Smooth muscle cell (in vitro differentiated cells): ENCODE data around the gene SLC12A9. TPM values are rescaled to one million over a fixed set of nuclear protein-coding genes. Genes with fewer than 3 reads are reported as not detected.

Experiments used
- DNase-seq: peaks from one replicate; lab custom pipeline; 2025; ENCODE audit not compliant: unreplicated experiment; lab: John Stamatoyannopoulos, UW
- H2AFZ ChIP-seq: fragments of 200-600 bp; sonication (generic); 2 replicates; pipeline ENCODE4 v1.6.0; 2016; ENCODE audit warnings: antibody characterized with exemption, low read depth, mild to moderate bottlenecking
- H3F3A ChIP-seq: fragments of 200-600 bp; sonication (generic); 2 replicates; pipeline ENCODE4 v1.6.0; 2017; ENCODE audit warnings: antibody characterized with exemption, low read depth
- H3K27ac ChIP-seq: fragments of 200-600 bp; sonication (generic); 2 replicates; pipeline ENCODE4 v1.5.1; 2016; ENCODE audit warnings: low read depth, mild to moderate bottlenecking
- H3K27me3 ChIP-seq: fragments of 200-600 bp; sonication (generic); 2 replicates; pipeline ENCODE4 v1.6.1; 2016; ENCODE audit warnings: low read depth, mild to moderate bottlenecking
- H3K36me3 ChIP-seq: fragments of 200-600 bp; sonication (generic); 2 replicates; pipeline ENCODE4 v1.5.1; 2016; ENCODE audit warnings: low read depth
- H3K4me1 ChIP-seq: fragments of 200-600 bp; sonication (generic); 2 replicates; pipeline ENCODE4 v1.5.1; 2016; ENCODE audit warnings: low read depth
- H3K4me2 ChIP-seq: fragments of 200-600 bp; sonication (generic); 2 replicates; pipeline ENCODE4 v1.6.0; 2016; ENCODE audit warnings: mild to moderate bottlenecking
- H3K4me3 ChIP-seq: fragments of 200-600 bp; sonication (generic); 2 replicates; pipeline ENCODE4 v1.5.1; 2016; ENCODE audit warnings: mild to moderate bottlenecking
- H3K79me2 ChIP-seq: fragments of 200-600 bp; sonication (generic); 2 replicates; pipeline ENCODE4 v1.6.0; 2016; ENCODE audit warnings: low read depth, mild to moderate bottlenecking
- H3K9ac ChIP-seq: fragments of 200-600 bp; sonication (generic); 2 replicates; pipeline ENCODE4 v1.6.0; 2016; ENCODE audit warnings: low read depth
- H3K9me3 ChIP-seq: fragments of 200-600 bp; sonication (generic); replicated peaks from 2 replicates; pipeline ENCODE4 v1.5.1; 2016; ENCODE audit warnings: low read depth
- H4K20me1 ChIP-seq: fragments of 200-600 bp; sonication (generic); 2 replicates; pipeline ENCODE4 v1.6.0; 2016; ENCODE audit warnings: low read depth
- WGBS: methylation state at CpG from one replicate; pipeline ENCODE4 v1.1.7; 2016; ENCODE audit warnings: low lambda C conversion rate; 5-methylcytosine and 5-hydroxymethylcytosine counted together
- polyA plus RNA-seq: library from polyadenylated mRNA; unstranded; fragments of >200 nt; fragmentation: Nextera tagmentation; extraction: Ambion mirVana; gene quantifications from 2 replicates; pipeline ENCODE4 v1.2.1, GENCODE V29; 2016
- total RNA-seq: library from RNA; depleted of rRNA; stranded (reverse); fragments of >200 nt; gene quantifications from 2 replicates; pipeline ENCODE4 v1.2.3, GENCODE V29; 2014
- TF ChIP-seq, protein P1 (sequence below): fragments of 200-600 bp; sonication (generic); IDR thresholded peaks from 2 replicates; pipeline ENCODE4 v1.5.1; 2017; ENCODE audit warnings: borderline replicate concordance, mild to moderate bottlenecking, antibody characterized with exemption; ENCODE audit not compliant: insufficient read depth, poor library complexity, severe bottlenecking

The SLC12A9 gene
- total and polyA plus RNA-seq, 2 experiments from 2014 or later = 8.9 to 12.1 TPM

DNA sequence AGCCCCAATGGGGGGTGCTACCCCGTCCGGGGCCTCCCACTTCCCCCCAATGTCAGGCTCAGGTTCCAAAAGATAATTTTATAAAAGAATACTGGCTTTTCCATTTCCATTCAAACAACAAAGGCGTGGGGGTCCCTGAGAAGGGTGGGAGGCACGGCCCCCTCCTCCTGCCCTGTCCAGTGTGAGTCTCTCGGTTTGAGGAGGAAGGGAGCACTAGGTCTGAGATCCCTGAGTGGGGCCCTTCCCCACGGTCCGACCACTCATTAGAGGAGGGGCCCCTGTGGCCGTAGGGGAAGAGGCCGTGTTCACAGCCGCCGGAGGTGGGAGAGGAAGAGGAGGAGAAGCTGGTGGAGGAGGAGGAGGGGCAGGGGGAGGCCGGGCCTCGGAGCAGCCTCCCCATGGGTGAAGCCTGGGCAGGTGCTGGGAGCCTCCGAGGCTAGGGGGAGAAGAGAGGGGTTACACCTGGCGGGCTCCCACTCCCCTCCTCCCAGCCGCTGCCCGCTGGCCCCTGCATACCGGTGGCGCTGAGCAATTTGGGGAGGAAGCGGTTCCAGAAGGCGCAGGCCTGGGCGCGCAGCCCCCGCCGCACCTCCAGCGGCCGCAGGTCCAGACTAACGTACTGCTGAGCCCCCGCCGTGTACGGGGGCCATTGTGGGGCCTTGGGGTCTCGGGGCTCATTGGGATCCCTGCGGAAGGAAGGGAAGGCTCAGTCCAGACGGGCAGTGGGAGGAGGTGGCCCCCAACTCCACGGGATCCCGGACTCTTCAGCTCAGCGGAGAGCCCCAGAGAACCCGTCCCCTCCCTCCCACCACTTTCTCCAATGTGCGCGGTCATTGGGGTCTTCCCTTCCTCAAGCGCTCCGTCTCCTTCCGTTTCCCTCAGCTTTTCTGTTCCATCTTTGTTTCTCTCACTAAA is 38.4 kb downstream of the SLC12A9 start:
- Histone ChIP-seq H3K9ac (peak overlapping the region; percentile 47), H3K4me3 (peak overlapping the region; percentile 64), H3K4me2 (peak overlapping the region; percentile 99), H3K36me3 (no peaks in the 10 kb centered on the region), H2AFZ (peak overlapping the region; percentile 26), H3K4me1 (peaks cover 41% of the 10 kb centered on the region), H3K79me2 (peaks cover 21% of the 10 kb centered on the region), H4K20me1 (peaks cover 9% of the 10 kb centered on the region), H3F3A (peaks cover 25% of the 10 kb centered on the region), H3K27me3 (peaks cover 6% of the 10 kb centered on the region), H3K27ac (peak overlapping the region; percentile 88), H3K9me3 (no peaks in the 10 kb centered on the region)
- WGBS = 18% methylated on average over 24 of the region's 43 CpGs
- TF ChIP-seq, protein P1, sequence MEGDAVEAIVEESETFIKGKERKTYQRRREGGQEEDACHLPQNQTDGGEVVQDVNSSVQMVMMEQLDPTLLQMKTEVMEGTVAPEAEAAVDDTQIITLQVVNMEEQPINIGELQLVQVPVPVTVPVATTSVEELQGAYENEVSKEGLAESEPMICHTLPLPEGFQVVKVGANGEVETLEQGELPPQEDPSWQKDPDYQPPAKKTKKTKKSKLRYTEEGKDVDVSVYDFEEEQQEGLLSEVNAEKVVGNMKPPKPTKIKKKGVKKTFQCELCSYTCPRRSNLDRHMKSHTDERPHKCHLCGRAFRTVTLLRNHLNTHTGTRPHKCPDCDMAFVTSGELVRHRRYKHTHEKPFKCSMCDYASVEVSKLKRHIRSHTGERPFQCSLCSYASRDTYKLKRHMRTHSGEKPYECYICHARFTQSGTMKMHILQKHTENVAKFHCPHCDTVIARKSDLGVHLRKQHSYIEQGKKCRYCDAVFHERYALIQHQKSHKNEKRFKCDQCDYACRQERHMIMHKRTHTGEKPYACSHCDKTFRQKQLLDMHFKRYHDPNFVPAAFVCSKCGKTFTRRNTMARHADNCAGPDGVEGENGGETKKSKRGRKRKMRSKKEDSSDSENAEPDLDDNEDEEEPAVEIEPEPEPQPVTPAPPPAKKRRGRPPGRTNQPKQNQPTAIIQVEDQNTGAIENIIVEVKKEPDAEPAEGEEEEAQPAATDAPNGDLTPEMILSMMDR = no peak
- DNase-seq = no peak

DNA sequence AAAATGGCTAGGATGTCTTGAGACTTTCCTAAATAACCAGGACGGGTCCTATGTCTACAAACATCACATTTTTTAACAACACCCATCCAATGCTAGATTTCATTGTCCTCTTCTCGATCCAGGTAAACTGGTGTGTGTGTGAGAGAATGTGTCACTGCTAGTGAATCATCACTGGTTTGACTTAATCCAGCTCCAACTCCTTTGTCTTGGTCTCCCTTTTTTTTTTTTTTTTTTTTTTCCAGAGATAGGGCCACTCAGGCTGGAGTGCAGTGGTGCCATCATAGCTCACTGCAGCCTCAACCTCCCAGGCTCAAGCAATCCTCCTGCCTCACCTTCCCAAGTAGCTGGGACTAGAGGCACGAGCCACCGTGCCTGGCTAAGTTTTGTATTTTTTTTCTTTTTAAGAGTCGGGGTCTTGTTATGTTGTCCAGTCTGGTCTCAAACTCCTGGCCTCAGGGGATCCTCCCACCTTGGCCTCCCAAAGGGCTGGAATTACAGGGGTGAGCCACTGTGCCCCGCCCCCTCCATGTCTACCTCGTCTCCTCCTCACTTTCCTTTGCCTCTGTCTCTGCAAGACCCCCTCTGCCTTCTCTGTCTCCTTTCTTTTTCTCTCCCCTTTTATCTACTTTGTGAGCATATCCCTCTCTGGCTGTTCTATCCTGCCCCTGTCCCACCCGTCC is 39.2 kb downstream of the SLC12A9 start:
- H3K27ac ChIP-seq = peak overlapping the region; percentile 88
- peak overlapping the region; percentile 99 for H3K4me2 ChIP-seq
- H4K20me1 ChIP-seq = peaks cover 9% of the 10 kb centered on the region
- no peak for DNase-seq
- H3K4me3 ChIP-seq = peak overlapping the region; percentile 64
- peaks cover 19% of the 10 kb centered on the region for H3F3A ChIP-seq
- peaks cover 41% of the 10 kb centered on the region for H3K4me1 ChIP-seq
- peaks cover 14% of the 10 kb centered on the region for H3K27me3 ChIP-seq
- H3K36me3 ChIP-seq = no peaks in the 10 kb centered on the region
- no peak overlapping the region for H3K9ac ChIP-seq
- TF ChIP-seq, protein P1 = no peak
- peaks cover 21% of the 10 kb centered on the region for H3K79me2 ChIP-seq
- WGBS = 80% methylated on average over 8 of the region's 8 CpGs
- H3K9me3 ChIP-seq = no peaks in the 10 kb centered on the region
- no peak overlapping the region for H2AFZ ChIP-seq

DNA sequence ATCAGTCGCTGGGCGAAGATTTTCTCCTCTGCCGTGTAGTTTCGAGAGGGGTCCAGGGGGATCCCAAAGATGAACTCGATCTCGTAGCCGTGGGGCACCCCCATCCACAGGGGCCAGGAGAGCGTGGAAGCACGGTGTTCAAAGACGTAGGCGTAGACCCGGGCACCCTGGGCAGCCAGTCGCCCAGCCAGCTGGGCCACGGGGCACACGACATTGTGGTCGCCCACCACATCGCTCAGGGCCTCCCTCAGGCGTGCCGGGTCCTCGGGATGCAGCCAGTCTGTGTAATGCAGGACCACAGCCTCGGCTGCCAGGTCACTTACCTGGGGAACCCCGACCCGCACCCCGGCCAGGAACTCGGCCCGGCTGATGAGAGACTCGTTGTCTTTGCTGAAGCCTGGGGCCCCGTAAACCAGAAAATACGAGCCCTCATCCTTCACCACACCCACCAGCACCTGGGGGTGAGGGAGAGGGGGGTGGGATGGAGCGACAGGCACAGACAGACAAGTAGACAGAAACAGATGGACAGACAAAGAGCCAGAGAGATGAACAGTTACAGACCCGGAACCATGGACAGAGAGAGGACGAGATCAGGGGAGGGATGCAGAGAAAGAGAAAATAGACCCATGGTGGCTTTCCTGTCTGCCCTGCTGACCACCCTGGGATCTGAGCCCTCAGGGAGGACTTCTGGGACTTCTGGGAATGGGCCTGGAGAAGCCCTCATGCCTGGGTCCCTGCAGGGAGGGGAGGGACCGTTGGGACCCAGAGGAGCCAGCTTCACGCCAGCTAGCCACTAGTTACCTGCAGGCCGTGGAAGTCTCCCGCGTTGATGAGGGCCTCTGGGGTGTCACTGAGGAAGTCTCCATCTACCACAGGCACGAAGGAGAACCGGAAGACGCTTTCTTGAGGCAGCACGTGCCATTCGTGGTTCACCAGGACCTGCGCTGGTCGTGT is 40.1 kb downstream of the SLC12A9 start:
- H3K4me3 ChIP-seq = no peak overlapping the region
- no peaks in the 10 kb centered on the region for H3K9me3 ChIP-seq
- peaks cover 9% of the 10 kb centered on the region for H4K20me1 ChIP-seq
- H3K27ac ChIP-seq = no peak overlapping the region
- peaks cover 16% of the 10 kb centered on the region for H3K79me2 ChIP-seq
- no peaks in the 10 kb centered on the region for H3K36me3 ChIP-seq
- TF ChIP-seq, protein P1 = no peak
- no peak overlapping the region for H2AFZ ChIP-seq
- 94% methylated on average over 33 of the region's 44 CpGs for WGBS
- no peak for DNase-seq
- peaks cover 10% of the 10 kb centered on the region for H3F3A ChIP-seq
- H3K9ac ChIP-seq = no peak overlapping the region
- peaks cover 22% of the 10 kb centered on the region for H3K27me3 ChIP-seq
- H3K4me1 ChIP-seq = peaks cover 41% of the 10 kb centered on the region
- no peak overlapping the region for H3K4me2 ChIP-seq
